Sigmoid colon (tissue), 7 donors: ENCODE results near the gene SESN3. TPM values are rescaled to one million over a fixed set of nuclear protein-coding genes. Genes with fewer than 3 reads are reported as not detected.
"Not testable (repeated sequence)": the region's sequence is repeated elsewhere in the genome, so short reads cannot be mapped to it uniquely, and the experiment has no call there.

Experiments used
- DNase-seq: peaks from one replicate; pipeline ENCODE4 v3.0.0-alpha.2; 2019
- H3K27ac ChIP-seq, 4 donors: fragments of 200-600 bp; sonication (generic); one replicate each; pipeline ENCODE4 v1.5.1; 2016 to 2019; ENCODE audit warnings: mild to moderate bottlenecking in 1 of 4
- H3K27me3 ChIP-seq, 3 donors: fragments of 200-600 bp; sonication (generic); one replicate each; pipeline ENCODE4 v1.5.1; 2019; ENCODE audit warnings: mild to moderate bottlenecking in 1 of 3
- H3K36me3 ChIP-seq, 4 donors: fragments of 200-600 bp; sonication (generic); one replicate each; pipeline ENCODE4 v1.5.1; 2016 to 2019
- H3K4me1 ChIP-seq, 4 donors: fragments of 200-600 bp; sonication (generic); one replicate each; pipeline ENCODE4 v1.5.1; 2017 to 2019
- H3K4me3 ChIP-seq, 4 donors: fragments of 200-600 bp; sonication (generic); one replicate each; pipeline ENCODE4 v1.5.1; 2017 to 2019; ENCODE audit warnings: mild to moderate bottlenecking in 2 of 4, moderate library complexity in 1 of 4
- H3K9me3 ChIP-seq, 4 donors: fragments of 200-600 bp in 3 of 4; sonication (generic) in 3 of 4; one replicate each; pipeline versions ENCODE4 v1.5.1 to v1.6.1; 2013 to 2019
- EP300 ChIP-seq, 4 donors: sonication (generic); formaldehyde crosslinking; IDR thresholded peaks; one replicate each; pipeline ENCODE4 v1.6.1; 2017; ENCODE audit warnings: antibody characterized with exemption in 4 of 4
- POLR2A ChIP-seq, 2 donors: fragments of 450-650 bp; IDR thresholded peaks; one replicate each; pipeline ENCODE4 v1.6.1; 2016; ENCODE audit warnings: antibody characterized with exemption in 2 of 2, mild to moderate bottlenecking in 2 of 2, moderate library complexity in 2 of 2
- POLR2AphosphoS5 ChIP-seq, 4 donors: sonication (generic); formaldehyde crosslinking; IDR thresholded peaks; one replicate each; pipeline ENCODE4 v1.6.1; 2017; ENCODE audit warnings: antibody characterized with exemption in 4 of 4
- WGBS, 2 donors: extraction: QIAGEN DNeasy Blood & Tissue Kit; methylation state at CpG; one replicate each; pipeline ENCODE4 v1.1.7; 2013; 5-methylcytosine and 5-hydroxymethylcytosine counted together
- intact Hi-C: fragments of 100-400 bp; cut with DNase I; formaldehyde crosslinking; loops from one replicate; pipeline ENCODE4 v1.15.1; 2023
- polyA plus RNA-seq, 3 donors: library from polyadenylated mRNA; stranded (reverse); fragments of 200-250 nt; gene quantifications; one replicate each; pipeline ENCODE4 v1.2.3, GENCODE V29; 2013
- total RNA-seq, 4 donors: library from RNA; depleted of rRNA; stranded (reverse); fragments of >200 nt; gene quantifications; one replicate each; pipeline ENCODE4 v1.1.0, GENCODE V29; 2016
- TF ChIP-seq, protein P1 (sequence below), 4 experiments: fragments of 450-650 bp in 3 of 4; fragments of 200-600 bp in 1 of 4; IDR thresholded peaks; one replicate each; pipeline ENCODE4 v1.5.1; 2016 to 2019; ENCODE audit warnings: antibody characterized with exemption in 4 of 4, mild to moderate bottlenecking in 3 of 4, moderate library complexity in 2 of 4
- donor health status: healthy with polysubstance abuse.
- donor health status: Bipolar disorder and iron deficiency.
- donor health status: healthy.

The SESN3 gene, protein sequence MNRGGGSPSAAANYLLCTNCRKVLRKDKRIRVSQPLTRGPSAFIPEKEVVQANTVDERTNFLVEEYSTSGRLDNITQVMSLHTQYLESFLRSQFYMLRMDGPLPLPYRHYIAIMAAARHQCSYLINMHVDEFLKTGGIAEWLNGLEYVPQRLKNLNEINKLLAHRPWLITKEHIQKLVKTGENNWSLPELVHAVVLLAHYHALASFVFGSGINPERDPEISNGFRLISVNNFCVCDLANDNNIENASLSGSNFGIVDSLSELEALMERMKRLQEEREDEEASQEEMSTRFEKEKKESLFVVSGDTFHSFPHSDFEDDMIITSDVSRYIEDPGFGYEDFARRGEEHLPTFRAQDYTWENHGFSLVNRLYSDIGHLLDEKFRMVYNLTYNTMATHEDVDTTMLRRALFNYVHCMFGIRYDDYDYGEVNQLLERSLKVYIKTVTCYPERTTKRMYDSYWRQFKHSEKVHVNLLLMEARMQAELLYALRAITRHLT
- total RNA-seq = 10 to 100 TPM in 3 of 4 donors, 1 to 10 TPM in 1; 8.7 to 20.8 (median 16.6) TPM
- 1 to 10 TPM; 2.1 to 6.4 (median 3.6) TPM for polyA plus RNA-seq

DNA sequence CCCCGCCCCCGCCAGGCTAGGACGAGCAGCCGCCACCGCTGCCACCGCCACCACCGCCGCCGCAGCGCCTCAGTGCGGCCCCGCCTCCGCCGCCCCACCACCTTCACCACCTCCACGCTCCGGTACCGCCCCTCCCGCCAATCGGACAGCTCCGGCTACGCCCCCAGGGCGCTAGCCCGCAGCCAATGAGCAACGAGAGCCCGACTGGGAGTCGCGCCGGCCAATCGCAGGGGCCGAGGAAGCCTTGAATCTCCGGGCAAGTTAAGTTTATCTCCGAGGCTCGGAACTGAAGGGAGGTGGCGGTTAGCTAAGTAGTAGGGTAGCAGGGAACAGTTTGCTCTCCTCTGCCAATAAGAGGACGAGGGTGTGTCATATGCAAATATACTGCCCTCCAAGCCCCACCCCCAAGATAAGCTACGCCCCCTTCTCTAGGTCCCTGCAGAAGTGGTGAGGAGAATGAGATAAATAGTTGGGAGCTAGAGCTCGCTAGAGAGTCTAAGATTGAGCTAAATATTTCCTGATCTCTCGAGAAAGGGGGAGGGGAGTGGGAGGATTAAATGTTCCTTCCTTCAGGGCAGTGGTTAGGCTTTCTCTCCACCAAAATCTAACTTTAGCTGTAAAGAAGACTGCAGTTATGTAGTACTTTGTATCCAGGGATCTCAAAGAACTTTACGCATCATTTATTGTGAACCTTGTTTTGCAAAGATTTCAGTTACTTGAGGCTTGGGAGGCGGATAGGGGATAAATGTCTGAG, at the start of gene SESN3:
Gene SESN3, minus strand, starts transcription at position 76 of the 754 bp plus-strand sequence. CDS start 342 bp downstream, outside the sequence.
- intact Hi-C loops = loop anchor here (1.0 to 5.0 kb wide), 6 partner anchors 51 to 471 kb away; partner anchors contain the start of gene SRSF8
- H3K27ac ChIP-seq = peak within 1 kb of the TSS; percentile 75 to 88 (median 80)
- peak within 1 kb of the TSS; percentile 61 to 85 (median 72) for H3K4me3 ChIP-seq

DNA sequence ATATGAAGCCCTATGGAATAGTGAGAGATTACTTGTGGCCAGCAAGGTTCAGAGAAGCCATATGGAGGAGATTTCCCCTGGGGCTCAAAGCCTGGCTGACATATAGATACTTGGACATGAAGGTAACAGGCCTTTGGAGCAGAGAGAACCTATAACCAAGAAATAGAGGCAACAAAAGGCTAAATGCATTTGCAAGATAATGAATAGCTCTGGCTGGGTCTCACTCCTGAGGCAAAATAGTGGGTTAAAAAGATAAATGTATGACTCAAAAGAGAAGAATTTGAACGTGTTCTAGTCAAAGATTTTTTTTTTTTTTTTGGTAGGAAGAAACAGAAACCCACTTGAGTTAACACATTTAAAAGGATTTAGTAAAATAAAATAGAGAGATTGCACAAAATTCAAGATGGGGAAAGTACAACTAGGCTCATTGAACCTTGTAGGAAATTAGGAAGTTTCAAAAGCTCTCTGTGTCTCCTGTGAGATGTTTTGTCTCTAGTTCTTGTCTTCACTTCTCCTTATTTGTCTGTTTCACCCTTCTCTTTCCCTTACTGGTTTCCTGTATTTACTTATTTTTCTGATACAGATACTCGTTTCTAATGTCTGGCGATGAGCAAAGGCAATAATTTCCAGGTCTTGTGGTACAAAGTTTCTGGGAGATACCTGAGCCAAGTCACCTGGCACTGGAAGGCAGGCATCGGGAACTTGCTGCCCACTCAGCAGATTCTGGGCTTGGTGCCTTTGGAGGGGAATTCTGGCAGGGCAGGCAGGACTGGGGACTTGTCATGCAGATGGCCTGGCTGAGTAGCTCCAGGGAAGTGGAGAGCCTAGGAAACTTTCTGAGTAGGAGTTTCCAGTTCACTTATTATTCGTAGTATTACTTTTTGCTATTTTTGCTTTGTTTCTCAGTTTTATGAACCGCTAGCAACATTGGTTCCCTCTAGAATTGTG, 49.2 kb upstream of the SESN3 start:
- no peak for DNase-seq
- Histone ChIP-seq H3K9me3 (no peaks in the 10 kb centered on the region), H3K4me3 (no peak overlapping the region), H3K27me3 (no peaks in the 10 kb centered on the region), H3K36me3 (no peaks in the 10 kb centered on the region), H3K4me1 (peaks cover 0 to 20% (median 14%) of the 10 kb centered on the region in 4 donors), H3K27ac (peak overlapping the region in 1 of 4 donors; percentile 36)
- TF ChIP-seq, protein P1, sequence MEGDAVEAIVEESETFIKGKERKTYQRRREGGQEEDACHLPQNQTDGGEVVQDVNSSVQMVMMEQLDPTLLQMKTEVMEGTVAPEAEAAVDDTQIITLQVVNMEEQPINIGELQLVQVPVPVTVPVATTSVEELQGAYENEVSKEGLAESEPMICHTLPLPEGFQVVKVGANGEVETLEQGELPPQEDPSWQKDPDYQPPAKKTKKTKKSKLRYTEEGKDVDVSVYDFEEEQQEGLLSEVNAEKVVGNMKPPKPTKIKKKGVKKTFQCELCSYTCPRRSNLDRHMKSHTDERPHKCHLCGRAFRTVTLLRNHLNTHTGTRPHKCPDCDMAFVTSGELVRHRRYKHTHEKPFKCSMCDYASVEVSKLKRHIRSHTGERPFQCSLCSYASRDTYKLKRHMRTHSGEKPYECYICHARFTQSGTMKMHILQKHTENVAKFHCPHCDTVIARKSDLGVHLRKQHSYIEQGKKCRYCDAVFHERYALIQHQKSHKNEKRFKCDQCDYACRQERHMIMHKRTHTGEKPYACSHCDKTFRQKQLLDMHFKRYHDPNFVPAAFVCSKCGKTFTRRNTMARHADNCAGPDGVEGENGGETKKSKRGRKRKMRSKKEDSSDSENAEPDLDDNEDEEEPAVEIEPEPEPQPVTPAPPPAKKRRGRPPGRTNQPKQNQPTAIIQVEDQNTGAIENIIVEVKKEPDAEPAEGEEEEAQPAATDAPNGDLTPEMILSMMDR (IDR thresholded peaks at IDR 0.05) = no peak
- TF ChIP-seq POLR2A (IDR thresholded peaks at IDR 0.05) (no peak), EP300 (IDR thresholded peaks at IDR 0.05) (no peak), POLR2AphosphoS5 (IDR thresholded peaks at IDR 0.05) (no peak)
- intact Hi-C loops = loop anchor here (5.0 kb wide), 1 partner anchor 48 kb away; the partner anchor contains the start of gene SESN3
- WGBS, 2 donors = 65 to 78% methylated on average over 6 of the region's 6 CpGs

More for the DNA sequence above, at the start of gene SESN3:
- Histone ChIP-seq H3K9me3 (no peaks in the 10 kb centered on the region), H3K4me1 (peaks cover 0 to 21% (median 13%) of the 10 kb centered on the region in 4 donors), H3K27me3 (peaks cover 0 to 3% (median 0%) of the 10 kb centered on the region in 3 donors), H3K36me3 (no peaks in the 10 kb centered on the region)
- DNase-seq = peak; percentile 99
- 1 to 3% methylated on average over 40 of the region's 40 CpGs for WGBS, 2 donors
- TF ChIP-seq, protein P1 (IDR thresholded peaks at IDR 0.05) = no peak
- peak; percentile 64 to 85 (median 72) for TF ChIP-seq POLR2AphosphoS5 (IDR thresholded peaks at IDR 0.05)
- TF ChIP-seq POLR2A (IDR thresholded peaks at IDR 0.05) = peak; percentile 29 to 41
- no peak for TF ChIP-seq EP300 (IDR thresholded peaks at IDR 0.05)

DNA sequence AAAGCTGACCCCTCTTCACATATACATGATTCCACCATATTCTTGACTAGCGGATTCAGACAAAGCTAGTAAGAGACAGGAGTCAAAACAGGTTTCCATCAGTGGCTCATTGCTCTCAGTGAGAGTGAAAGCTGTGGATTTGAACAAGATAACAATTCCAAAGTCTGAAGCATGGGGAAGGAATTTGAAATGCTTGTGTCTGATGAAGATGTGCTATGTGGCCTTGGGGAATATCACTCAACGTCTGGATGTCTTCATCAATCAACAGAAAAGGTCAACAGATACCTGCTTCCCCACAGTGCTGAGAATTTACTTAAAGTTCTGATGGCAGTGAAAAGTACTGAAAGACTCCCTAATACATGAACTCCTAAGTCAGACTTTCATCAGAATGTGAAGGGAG, 46.9 kb upstream of the SESN3 start:
- Histone ChIP-seq H3K9me3 (no peaks in the 10 kb centered on the region), H3K4me1 (peaks cover 0 to 18% (median 12%) of the 10 kb centered on the region in 4 donors), H3K27me3 (no peaks in the 10 kb centered on the region), H3K36me3 (no peaks in the 10 kb centered on the region), H3K4me3 (no peak overlapping the region), H3K27ac (no peak overlapping the region)
- intact Hi-C loops = no loop called here
- no peak for TF ChIP-seq POLR2AphosphoS5 (IDR thresholded peaks at IDR 0.05)
- no peak for TF ChIP-seq EP300 (IDR thresholded peaks at IDR 0.05)
- no peak for TF ChIP-seq POLR2A (IDR thresholded peaks at IDR 0.05)
- TF ChIP-seq, protein P1 (IDR thresholded peaks at IDR 0.05) = no peak
- DNase-seq = no peak
- WGBS, 2 donors = 89 to 93% methylated on average over 2 of the region's 2 CpGs

DNA sequence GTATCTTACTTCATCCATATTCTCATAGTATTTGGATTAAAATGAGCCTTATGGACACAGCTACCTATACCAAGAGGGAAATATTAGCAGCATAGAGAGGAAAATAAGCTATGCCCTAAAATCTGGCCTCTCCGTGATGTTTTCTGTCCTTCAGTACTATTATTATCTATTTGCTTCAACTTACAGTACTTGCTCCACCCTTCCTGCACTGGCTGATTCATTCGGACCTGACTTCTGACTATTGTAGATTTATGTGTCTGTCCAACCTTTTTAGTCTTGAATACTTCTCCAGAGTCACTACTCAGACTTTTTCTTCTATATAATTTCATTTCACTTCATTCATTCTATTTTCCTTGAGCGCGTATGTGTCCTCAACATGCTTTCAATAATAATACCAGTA, 45.1 kb upstream of the SESN3 start:
- TF ChIP-seq EP300 (IDR thresholded peaks at IDR 0.05) (no peak), POLR2AphosphoS5 (IDR thresholded peaks at IDR 0.05) (no peak), POLR2A (IDR thresholded peaks at IDR 0.05) (no peak)
- TF ChIP-seq, protein P1 (IDR thresholded peaks at IDR 0.05) = no peak
- 92 to 94% methylated on average over 4 of the region's 4 CpGs for WGBS, 2 donors

DNA sequence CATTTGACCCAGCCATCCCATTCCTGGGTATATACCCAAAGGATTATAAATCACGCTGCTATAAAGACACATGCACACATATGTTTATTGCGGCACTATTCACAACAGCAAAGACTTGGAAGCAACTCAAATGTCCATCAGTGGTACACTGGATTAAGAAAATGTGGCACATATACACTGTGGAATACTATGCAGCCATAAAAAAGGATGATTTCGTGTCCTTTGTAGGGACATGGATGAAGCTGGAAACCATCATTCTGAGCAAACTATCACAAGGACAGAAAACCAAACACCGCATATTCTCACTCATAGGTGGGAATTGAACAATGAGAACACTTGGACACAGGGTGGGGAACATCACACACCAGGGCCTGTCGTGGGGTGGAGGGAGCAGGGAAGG, 42.6 kb upstream of the SESN3 start:
- H3K27me3 ChIP-seq, H3K9me3 ChIP-seq, H3K4me1 ChIP-seq, H3K36me3 ChIP-seq, H3K27ac ChIP-seq, DNase-seq, H3K4me3 ChIP-seq, intact Hi-C loops: not testable (repeated sequence)
- 78 to 97% methylated on average over 5 of the region's 5 CpGs for WGBS, 2 donors

More for the DNA sequence above, 45.1 kb upstream of the SESN3 start:
- Histone ChIP-seq H3K4me3 (no peak overlapping the region), H3K4me1 (peaks cover 0 to under 1% (median 0%) of the 10 kb centered on the region in 4 donors), H3K36me3 (no peaks in the 10 kb centered on the region), H3K27ac (no peak overlapping the region), H3K9me3 (no peaks in the 10 kb centered on the region), H3K27me3 (no peaks in the 10 kb centered on the region)
- no peak for DNase-seq
- intact Hi-C loops = no loop called here
